ENCODE measurements around the gene DIAPH3. TPM values are rescaled to one million over a fixed set of nuclear protein-coding genes. Genes with fewer than 3 reads are reported as not detected.

DIAPH3 gene
- polyA plus RNA-seq, 2 of the 4 experiments (the other 2 are of a cell fraction): 10.8 to 13.6 TPM

- H3K4me1 ChIP-seq: no peaks in the 10 kb centered on the region
- H3K4me3 ChIP-seq: no peak overlapping the region
- DNase-seq (ENCODE audit: low read depth in 1 of 2, low spot score in 1 of 2) (no peak), FAIRE-seq (no peak), ATAC-seq (no peak)
- H3K27ac ChIP-seq: no peak overlapping the region
- ChIA-PET CTCF (interaction anchor here (1.0 kb wide), 1 partner anchor 10 kb away, joined by 4 read pairs; no protein-coding TSS in a partner anchor), POLR2A (no interaction called here)
- no peak for TF ChIP-seq HMGXB4 (CRISPR knock-in tag; IDR thresholded peaks at IDR 0.05; ENCODE audit: borderline replicate concordance)
- TF ChIP-seq ESRRA (IDR thresholded peaks at IDR 0.05; ENCODE audit: borderline replicate concordance, low read length): no peak
- no peak for TF ChIP-seq EHF (CRISPR knock-in tag; IDR thresholded peaks at IDR 0.05)
- no peak for TF ChIP-seq HDAC2 (IDR thresholded peaks at IDR 0.05)
- TF ChIP-seq RCOR1 (IDR thresholded peaks at IDR 0.05; ENCODE audit: low read depth, low read length): no peak
- no peak for TF ChIP-seq MAX (IDR thresholded peaks at IDR 0.05)
- no peak for TF ChIP-seq PBX3 (IDR thresholded peaks at IDR 0.05)
- TF ChIP-seq HOXB5 (CRISPR knock-in tag; IDR thresholded peaks at IDR 0.05): no peak
- TF ChIP-seq SREBF2 (IDR thresholded peaks at IDR 0.05): no peak
- TF ChIP-seq EHMT2 (IDR thresholded peaks at IDR 0.05; ENCODE audit: low read depth): no peak
- no peak for TF ChIP-seq NFE2L2 (conservative IDR thresholded peaks at IDR 0.05; ENCODE audit: low read length)
- TF ChIP-seq ZSCAN20 (CRISPR knock-in tag; IDR thresholded peaks at IDR 0.05): no peak
- TF ChIP-seq FOSB (CRISPR knock-in tag; IDR thresholded peaks at IDR 0.05): no peak
- 84% methylated on average over 7 of the region's 8 CpGs for WGBS (ENCODE audit: missing lambda C conversion rate)
- no peak overlapping the region for H3K4me2 ChIP-seq
- H3K9me3 ChIP-seq: no peaks in the 10 kb centered on the region
These were observed 25.7 kb downstream of the DIAPH3 start for GRCh38 chr13:60137911-60138560.

DNA sequence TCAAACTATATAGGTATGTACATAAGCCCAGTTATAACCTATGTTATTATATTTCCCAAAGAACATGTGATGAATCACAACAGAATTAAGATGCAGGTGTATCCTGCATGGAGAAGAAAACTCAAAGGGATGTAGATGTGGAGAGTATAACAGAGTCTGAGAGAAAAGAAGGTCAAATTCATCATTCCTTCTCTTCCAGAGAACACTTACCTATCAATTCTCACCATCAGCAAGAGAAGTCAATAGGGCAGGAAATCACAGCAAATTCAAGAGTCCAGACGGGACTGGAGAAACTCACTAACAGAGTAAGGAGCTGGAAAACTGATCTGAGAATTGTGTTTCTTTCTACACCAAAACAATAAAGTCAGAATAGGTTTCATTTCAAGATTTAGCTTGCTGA, 28.4 kb downstream of the DIAPH3 start:
- Histone ChIP-seq H3K4me2 (no peak overlapping the region), H3K27ac (no peak overlapping the region), H3K4me3 (no peak overlapping the region), H3K9me3 (no peaks in the 10 kb centered on the region), H3K4me1 (no peaks in the 10 kb centered on the region)
- FAIRE-seq: no peak
- WGBS (ENCODE audit: missing lambda C conversion rate): 65% methylated on average over 1 of the region's 1 CpG
- ATAC-seq: no peak
- ChIA-PET CTCF (interaction anchor here (0.9 to 1.3 kb wide), 2 partner anchors 15 to 23 kb away, joined by 3 read pairs; no protein-coding TSS in a partner anchor), POLR2A (interaction anchor here (0.7 kb wide), 1 partner anchor 54 kb away, joined by 3 read pairs; no protein-coding TSS in a partner anchor)
- DNase-seq (ENCODE audit: low read depth in 1 of 2, low spot score in 1 of 2): no peak
- no peak for TF ChIP-seq FOSL2 (IDR thresholded peaks at IDR 0.05)
- no peak for TF ChIP-seq FOSL2 (CRISPR knock-in tag; IDR thresholded peaks at IDR 0.05)
- no peak for TF ChIP-seq MAZ (IDR thresholded peaks at IDR 0.05; ENCODE audit: borderline replicate concordance, low read depth, low read length)
- no peak for TF ChIP-seq CEBPB (IDR thresholded peaks at IDR 0.05)
- no peak for TF ChIP-seq ELK1 (IDR thresholded peaks at IDR 0.05; ENCODE audit: low read depth, low read length)
- no peak for TF ChIP-seq ZC3H11A (IDR thresholded peaks at IDR 0.05)
- TF ChIP-seq REST (IDR thresholded peaks at IDR 0.05): no peak
- no peak for TF ChIP-seq JUNB (IDR thresholded peaks at IDR 0.05)
- no peak for TF ChIP-seq MAFK (IDR thresholded peaks at IDR 0.05; ENCODE audit: partially characterized antibody)
- TF ChIP-seq SMC3 (IDR thresholded peaks at IDR 0.05): no peak
- TF ChIP-seq HOXB5 (CRISPR knock-in tag; IDR thresholded peaks at IDR 0.05): no peak
- TF ChIP-seq FOSB (CRISPR knock-in tag; IDR thresholded peaks at IDR 0.05): no peak
- TF ChIP-seq HOXB13 (CRISPR knock-in tag; IDR thresholded peaks at IDR 0.05; ENCODE audit: low read depth): no peak
- TF ChIP-seq, protein P1, sequence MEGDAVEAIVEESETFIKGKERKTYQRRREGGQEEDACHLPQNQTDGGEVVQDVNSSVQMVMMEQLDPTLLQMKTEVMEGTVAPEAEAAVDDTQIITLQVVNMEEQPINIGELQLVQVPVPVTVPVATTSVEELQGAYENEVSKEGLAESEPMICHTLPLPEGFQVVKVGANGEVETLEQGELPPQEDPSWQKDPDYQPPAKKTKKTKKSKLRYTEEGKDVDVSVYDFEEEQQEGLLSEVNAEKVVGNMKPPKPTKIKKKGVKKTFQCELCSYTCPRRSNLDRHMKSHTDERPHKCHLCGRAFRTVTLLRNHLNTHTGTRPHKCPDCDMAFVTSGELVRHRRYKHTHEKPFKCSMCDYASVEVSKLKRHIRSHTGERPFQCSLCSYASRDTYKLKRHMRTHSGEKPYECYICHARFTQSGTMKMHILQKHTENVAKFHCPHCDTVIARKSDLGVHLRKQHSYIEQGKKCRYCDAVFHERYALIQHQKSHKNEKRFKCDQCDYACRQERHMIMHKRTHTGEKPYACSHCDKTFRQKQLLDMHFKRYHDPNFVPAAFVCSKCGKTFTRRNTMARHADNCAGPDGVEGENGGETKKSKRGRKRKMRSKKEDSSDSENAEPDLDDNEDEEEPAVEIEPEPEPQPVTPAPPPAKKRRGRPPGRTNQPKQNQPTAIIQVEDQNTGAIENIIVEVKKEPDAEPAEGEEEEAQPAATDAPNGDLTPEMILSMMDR (IDR thresholded peaks at IDR 0.05): no peak
- TF ChIP-seq BHLHE40 (IDR thresholded peaks at IDR 0.05; ENCODE audit: low read depth, low read length): no peak
- TF ChIP-seq, protein P2, sequence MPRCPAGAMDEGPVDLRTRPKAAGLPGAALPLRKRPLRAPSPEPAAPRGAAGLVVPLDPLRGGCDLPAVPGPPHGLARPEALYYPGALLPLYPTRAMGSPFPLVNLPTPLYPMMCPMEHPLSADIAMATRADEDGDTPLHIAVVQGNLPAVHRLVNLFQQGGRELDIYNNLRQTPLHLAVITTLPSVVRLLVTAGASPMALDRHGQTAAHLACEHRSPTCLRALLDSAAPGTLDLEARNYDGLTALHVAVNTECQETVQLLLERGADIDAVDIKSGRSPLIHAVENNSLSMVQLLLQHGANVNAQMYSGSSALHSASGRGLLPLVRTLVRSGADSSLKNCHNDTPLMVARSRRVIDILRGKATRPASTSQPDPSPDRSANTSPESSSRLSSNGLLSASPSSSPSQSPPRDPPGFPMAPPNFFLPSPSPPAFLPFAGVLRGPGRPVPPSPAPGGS (IDR thresholded peaks at IDR 0.05): no peak
